ENCODE measurements around the gene SDHB. TPM values are rescaled to one million over a fixed set of nuclear protein-coding genes. Genes with fewer than 3 reads are reported as not detected.

Gene SDHB
- total and polyA plus RNA-seq, 2 of the 8 experiments (the other 6 are each of a cell fraction or from before 2014, with no cell fraction given): 84.0 to 98.7 TPM

DNA sequence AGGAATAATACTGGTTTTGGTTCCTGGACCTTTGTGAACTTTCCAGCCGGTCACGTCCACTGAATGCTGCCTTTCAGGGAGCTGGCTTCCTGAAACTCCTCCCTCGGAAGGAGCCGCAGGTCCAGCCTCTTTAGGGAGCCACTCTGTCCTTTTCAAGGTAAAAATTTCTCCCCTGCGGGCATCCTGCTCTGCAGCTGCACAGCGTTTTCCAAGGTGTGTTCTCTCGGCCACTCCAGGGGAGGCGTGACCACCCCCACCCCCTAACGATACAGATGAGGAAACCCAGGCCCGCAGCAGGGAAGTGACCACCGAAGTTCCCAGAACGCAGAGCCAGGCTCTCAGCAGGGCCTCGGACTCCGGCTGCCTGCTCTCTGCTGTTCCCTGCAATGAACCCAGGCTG lies 44.0 kb upstream of the SDHB start (continued):
- TF ChIP-seq, protein P1, sequence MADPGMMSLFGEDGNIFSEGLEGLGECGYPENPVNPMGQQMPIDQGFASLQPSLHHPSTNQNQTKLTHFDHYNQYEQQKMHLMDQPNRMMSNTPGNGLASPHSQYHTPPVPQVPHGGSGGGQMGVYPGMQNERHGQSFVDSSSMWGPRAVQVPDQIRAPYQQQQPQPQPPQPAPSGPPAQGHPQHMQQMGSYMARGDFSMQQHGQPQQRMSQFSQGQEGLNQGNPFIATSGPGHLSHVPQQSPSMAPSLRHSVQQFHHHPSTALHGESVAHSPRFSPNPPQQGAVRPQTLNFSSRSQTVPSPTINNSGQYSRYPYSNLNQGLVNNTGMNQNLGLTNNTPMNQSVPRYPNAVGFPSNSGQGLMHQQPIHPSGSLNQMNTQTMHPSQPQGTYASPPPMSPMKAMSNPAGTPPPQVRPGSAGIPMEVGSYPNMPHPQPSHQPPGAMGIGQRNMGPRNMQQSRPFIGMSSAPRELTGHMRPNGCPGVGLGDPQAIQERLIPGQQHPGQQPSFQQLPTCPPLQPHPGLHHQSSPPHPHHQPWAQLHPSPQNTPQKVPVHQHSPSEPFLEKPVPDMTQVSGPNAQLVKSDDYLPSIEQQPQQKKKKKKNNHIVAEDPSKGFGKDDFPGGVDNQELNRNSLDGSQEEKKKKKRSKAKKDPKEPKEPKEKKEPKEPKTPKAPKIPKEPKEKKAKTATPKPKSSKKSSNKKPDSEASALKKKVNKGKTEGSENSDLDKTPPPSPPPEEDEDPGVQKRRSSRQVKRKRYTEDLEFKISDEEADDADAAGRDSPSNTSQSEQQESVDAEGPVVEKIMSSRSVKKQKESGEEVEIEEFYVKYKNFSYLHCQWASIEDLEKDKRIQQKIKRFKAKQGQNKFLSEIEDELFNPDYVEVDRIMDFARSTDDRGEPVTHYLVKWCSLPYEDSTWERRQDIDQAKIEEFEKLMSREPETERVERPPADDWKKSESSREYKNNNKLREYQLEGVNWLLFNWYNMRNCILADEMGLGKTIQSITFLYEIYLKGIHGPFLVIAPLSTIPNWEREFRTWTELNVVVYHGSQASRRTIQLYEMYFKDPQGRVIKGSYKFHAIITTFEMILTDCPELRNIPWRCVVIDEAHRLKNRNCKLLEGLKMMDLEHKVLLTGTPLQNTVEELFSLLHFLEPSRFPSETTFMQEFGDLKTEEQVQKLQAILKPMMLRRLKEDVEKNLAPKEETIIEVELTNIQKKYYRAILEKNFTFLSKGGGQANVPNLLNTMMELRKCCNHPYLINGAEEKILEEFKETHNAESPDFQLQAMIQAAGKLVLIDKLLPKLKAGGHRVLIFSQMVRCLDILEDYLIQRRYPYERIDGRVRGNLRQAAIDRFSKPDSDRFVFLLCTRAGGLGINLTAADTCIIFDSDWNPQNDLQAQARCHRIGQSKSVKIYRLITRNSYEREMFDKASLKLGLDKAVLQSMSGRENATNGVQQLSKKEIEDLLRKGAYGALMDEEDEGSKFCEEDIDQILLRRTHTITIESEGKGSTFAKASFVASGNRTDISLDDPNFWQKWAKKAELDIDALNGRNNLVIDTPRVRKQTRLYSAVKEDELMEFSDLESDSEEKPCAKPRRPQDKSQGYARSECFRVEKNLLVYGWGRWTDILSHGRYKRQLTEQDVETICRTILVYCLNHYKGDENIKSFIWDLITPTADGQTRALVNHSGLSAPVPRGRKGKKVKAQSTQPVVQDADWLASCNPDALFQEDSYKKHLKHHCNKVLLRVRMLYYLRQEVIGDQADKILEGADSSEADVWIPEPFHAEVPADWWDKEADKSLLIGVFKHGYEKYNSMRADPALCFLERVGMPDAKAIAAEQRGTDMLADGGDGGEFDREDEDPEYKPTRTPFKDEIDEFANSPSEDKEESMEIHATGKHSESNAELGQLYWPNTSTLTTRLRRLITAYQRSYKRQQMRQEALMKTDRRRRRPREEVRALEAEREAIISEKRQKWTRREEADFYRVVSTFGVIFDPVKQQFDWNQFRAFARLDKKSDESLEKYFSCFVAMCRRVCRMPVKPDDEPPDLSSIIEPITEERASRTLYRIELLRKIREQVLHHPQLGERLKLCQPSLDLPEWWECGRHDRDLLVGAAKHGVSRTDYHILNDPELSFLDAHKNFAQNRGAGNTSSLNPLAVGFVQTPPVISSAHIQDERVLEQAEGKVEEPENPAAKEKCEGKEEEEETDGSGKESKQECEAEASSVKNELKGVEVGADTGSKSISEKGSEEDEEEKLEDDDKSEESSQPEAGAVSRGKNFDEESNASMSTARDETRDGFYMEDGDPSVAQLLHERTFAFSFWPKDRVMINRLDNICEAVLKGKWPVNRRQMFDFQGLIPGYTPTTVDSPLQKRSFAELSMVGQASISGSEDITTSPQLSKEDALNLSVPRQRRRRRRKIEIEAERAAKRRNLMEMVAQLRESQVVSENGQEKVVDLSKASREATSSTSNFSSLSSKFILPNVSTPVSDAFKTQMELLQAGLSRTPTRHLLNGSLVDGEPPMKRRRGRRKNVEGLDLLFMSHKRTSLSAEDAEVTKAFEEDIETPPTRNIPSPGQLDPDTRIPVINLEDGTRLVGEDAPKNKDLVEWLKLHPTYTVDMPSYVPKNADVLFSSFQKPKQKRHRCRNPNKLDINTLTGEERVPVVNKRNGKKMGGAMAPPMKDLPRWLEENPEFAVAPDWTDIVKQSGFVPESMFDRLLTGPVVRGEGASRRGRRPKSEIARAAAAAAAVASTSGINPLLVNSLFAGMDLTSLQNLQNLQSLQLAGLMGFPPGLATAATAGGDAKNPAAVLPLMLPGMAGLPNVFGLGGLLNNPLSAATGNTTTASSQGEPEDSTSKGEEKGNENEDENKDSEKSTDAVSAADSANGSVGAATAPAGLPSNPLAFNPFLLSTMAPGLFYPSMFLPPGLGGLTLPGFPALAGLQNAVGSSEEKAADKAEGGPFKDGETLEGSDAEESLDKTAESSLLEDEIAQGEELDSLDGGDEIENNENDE (IDR thresholded peaks at IDR 0.05; ENCODE audit: insufficient replicate concordance, low read length): no peak
- TF ChIP-seq EZH2 (IDR thresholded peaks at IDR 0.05; ENCODE audit: low read depth, low read length, severe bottlenecking): no peak
- TF ChIP-seq RXRA (IDR thresholded peaks at IDR 0.05; ENCODE audit: insufficient read depth, low read depth, low read length): no peak
- no peak for TF ChIP-seq SP2 (IDR thresholded peaks at IDR 0.05; ENCODE audit: low read length)
- TF ChIP-seq CHD2 (IDR thresholded peaks at IDR 0.05; ENCODE audit: low read length): no peak
- TF ChIP-seq ZNF274 (IDR thresholded peaks at IDR 0.05; ENCODE audit: borderline replicate concordance, extremely low read depth, low read length): no peak
- TF ChIP-seq, protein P2, sequence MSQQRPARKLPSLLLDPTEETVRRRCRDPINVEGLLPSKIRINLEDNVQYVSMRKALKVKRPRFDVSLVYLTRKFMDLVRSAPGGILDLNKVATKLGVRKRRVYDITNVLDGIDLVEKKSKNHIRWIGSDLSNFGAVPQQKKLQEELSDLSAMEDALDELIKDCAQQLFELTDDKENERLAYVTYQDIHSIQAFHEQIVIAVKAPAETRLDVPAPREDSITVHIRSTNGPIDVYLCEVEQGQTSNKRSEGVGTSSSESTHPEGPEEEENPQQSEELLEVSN (IDR thresholded peaks at IDR 0.05): no peak
- no peak for TF ChIP-seq RNF2 (IDR thresholded peaks at IDR 0.05; ENCODE audit: borderline replicate concordance, low read depth, low read length, missing control alignments, poor library complexity, severe bottlenecking)
- no peak for TF ChIP-seq CTBP2 (IDR thresholded peaks at IDR 0.05; ENCODE audit: borderline replicate concordance, insufficient read depth, insufficient read length, low read length)
- TF ChIP-seq GABPA (IDR thresholded peaks at IDR 0.05; ENCODE audit: borderline replicate concordance, insufficient read depth, low read length): no peak
